Activated CD8-positive, alpha-beta memory T cell treated with anti-CD3 and anti-CD28 coated beads for 48 hours (primary cell): ENCODE measurements around the gene TAF11L2.
"Not testable (repeated sequence)": the region's sequence is repeated elsewhere in the genome, so short reads cannot be mapped to it uniquely, and the experiment has no call there.

Experiments
- DNase-seq, 3 experiments: peaks; one replicate each; pipeline ENCODE4 v3.0.0-alpha.2; 2020; ENCODE audit warnings: low read depth in 2 of 3, low spot score in 2 of 3

TAF11L2 gene

DNA sequence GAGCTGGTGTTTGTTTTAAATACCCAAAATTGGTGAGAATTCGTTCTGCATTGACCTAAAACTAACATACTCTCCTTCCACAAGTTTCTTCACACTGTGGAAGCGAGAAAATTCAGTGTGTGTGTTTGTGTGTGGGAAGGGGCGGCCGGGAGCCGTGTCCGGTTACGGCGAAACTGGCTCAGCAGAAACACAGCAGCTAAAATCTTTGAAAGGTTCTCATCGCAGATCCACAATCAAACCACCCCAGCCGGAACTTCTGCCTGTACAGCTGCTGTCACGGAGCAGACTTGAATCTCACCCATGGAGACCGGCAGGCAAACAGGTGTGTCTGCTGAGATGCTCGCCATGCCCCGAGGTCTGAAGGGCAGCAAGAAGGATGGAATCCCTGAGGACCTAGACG lies 26.9 kb downstream of the TAF11L2 start, which contains the start of gene TAF11L5:
TSS of gene TAF11L5 (plus strand) at position 301 of the 400 bp plus-strand sequence.
- not testable (repeated sequence) for DNase-seq

DNA sequence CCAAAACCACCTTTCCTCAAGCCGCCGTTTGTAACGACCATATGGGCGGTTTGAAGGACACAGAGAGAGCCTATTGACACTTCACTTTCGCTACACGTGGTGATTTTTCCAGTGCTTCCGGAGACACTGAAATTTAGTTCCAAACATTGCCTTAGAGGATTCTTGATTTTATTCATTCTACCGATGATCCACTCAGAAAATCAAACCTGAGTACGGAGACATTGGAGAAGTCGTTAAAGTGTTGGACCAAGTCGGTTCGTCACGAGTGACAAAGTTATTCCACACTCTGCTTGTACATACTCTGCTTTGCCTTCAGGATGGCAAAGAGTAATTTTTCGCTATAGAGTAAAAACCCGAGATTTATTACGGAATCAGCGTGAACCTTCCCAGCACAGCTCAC lies 28.5 kb downstream of the TAF11L2 start:
- peak in 1 of 3 experiments; percentile 6 for DNase-seq

DNA sequence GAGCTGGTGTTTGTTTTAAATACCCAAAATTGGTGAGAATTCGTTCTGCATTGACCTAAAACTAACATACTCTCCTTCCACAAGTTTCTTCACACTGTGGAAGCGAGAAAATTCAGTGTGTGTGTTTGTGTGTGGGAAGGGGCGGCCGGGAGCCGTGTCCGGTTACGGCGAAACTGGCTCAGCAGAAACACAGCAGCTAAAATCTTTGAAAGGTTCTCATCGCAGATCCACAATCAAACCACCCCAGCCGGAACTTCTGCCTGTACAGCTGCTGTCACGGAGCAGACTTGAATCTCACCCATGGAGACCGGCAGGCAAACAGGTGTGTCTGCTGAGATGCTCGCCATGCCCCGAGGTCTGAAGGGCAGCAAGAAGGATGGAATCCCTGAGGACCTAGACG lies 30.3 kb downstream of the TAF11L2 start, which contains the start of gene TAF11L6:
TSS of gene TAF11L6 (plus strand) at position 301 of the 400 bp plus-strand sequence.
- DNase-seq: not testable (repeated sequence)
